GM18502 (cell line): ENCODE measurements around the gene UBIAD1.
"Not testable (repeated sequence)": the region's sequence is repeated elsewhere in the genome, so short reads cannot be mapped to it uniquely, and the experiment has no call there.

ENCODE experiments used
- ATAC-seq: cut with Tn5 transposase; IDR thresholded peaks from one replicate; pipeline ENCODE4 v1.9.1; 2021; ENCODE audit warnings: mild to moderate bottlenecking; ENCODE audit not compliant: unreplicated experiment, poor library complexity

UBIAD1 gene

DNA sequence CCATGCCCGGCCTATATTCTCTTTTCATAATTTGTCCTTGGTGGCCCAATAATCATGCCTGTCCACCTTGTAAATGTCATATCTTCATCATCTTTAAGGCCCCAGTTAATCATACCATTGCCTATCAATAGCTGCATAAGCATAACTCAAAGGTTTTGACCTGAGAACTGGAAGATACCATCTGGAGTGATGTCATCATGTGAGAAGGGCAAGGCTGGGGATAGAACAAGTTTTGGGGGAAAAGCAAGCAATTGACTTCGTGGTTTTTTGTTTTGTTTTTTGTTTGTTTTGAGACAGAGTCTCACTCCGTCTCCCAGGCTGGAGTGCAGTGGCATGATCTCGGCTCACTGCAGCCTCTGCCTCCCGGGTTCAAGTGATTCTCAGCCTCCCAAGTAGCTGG is 6.2 kb downstream of the UBIAD1 start:
- no peak for ATAC-seq

DNA sequence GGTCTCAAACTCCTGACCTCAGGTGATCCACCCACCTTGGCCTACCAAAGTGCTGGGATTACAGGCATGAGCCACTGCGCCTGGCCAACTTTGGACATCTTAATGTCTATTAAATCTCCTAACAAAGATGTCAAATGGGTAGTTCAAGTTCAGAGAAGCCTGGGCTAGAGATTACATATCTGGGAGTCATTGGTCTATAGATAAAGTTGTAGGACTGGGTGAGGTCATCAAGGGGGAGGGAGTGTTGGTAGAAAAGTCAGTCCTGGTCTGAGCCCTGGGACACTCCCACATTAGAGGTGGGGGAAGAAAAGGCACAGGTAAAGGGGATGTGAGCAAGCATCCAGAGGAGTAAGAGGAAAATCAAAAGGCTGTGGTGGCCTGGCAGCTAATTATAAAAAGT is 6.6 kb downstream of the UBIAD1 start:
- no peak for ATAC-seq

DNA sequence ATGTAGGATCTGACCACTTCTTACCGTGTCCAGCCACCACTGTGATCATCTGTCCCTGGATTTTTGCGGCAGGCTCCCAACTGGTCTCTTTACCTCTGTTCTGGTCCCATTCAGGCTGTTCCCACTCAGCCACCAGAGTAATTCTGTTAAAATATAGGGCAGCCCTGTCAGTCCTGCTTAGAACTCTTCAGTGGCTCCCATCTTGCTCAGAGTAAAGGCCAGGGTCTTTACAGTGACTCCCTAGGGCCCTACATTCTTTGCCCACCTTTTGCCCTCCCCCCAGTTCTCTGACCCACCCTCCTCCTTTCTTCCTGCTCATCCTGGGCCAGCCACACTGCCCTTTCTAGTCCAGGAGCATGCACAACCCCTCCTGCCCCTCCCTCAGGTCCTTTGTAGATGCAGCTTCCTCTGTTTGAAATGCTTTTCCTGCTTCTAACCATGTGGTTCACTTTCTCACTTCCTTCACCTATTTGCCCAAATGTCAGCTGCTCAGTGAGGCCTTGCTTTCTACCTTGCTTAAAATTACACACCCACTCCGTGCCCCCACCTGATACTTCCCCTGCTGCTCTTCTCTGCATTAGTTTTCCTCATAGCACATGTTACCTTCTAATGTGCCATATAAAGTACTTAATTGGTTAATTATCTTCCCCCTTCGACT is 7.8 kb downstream of the UBIAD1 start:
- ATAC-seq = peak; percentile 50

DNA sequence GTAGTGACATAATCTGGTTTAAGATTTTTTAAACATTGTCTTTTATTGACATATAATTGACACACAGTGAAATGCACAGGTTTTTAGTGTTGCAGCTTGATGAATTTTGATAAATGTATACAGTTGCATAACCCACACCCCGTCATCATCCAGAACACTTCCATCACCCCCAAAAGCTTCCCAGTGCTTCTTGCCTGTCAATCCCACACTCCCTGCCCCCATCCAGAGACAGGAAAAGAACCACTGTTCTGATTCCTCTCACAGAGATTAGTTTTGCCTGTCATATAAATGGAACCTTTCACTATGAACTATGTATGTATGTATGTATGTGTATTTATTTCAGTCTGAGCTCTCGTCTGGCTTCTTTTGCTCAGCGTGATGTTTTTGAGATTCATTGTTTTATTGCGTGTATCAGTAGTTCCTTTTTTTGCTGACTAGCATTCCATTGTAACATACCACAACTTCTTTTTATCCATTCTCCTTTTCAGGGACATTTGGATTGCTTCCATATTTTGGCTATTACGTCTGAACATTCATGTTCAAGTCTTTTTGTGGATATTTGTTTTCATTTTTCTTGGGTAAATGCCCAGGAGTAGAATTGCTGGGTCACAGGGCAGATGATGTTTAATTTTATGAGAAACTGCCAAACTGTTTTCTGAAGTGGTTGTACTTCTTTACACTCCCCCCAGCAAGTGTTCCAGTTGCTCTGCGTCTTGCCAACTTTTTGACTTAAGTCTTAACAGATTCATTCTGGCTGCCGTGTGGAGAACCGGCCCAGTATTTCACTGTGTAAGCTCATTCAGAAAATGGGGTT is 8.7 kb downstream of the UBIAD1 start:
- ATAC-seq = no peak

DNA sequence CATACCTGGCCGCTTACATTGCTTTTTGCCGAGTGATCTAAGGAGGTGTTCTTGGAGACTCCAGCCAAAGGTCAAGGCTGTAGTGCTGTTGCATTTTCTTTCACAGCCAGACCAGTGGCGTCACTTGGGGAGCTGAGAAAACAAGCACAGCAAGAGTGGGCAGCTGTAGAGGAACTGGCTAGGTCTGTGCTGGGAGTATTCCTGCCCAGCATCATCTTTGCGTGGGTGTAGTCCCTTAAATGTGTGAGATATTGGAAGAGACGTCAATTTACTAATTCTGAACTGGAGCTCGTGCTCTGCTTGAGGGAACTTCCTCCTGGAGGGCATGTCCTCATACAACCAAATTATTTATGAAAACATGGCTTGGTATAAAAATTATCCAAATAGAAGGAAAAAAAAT is 10.2 kb downstream of the UBIAD1 start:
- no peak for ATAC-seq

DNA sequence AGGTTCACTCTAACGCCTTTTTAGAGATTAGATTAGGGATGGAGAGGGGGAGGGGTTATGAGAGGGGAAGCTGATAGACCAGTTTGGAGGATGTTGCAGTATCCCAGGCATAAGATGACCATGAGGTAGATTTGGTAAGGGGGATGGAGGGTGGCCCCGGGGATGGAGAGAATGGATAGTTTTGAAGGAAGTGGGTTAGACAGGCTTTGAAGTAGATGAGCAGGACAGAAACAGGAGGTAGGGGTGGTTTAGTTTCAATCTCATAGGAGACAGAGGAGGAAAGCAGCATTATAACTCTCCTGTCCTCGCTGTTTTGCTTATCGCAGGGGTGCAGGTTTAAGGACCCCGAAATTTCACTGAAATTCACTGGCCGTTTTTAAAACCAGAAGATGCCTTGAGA is 11.8 kb downstream of the UBIAD1 start:
- ATAC-seq = no peak

DNA sequence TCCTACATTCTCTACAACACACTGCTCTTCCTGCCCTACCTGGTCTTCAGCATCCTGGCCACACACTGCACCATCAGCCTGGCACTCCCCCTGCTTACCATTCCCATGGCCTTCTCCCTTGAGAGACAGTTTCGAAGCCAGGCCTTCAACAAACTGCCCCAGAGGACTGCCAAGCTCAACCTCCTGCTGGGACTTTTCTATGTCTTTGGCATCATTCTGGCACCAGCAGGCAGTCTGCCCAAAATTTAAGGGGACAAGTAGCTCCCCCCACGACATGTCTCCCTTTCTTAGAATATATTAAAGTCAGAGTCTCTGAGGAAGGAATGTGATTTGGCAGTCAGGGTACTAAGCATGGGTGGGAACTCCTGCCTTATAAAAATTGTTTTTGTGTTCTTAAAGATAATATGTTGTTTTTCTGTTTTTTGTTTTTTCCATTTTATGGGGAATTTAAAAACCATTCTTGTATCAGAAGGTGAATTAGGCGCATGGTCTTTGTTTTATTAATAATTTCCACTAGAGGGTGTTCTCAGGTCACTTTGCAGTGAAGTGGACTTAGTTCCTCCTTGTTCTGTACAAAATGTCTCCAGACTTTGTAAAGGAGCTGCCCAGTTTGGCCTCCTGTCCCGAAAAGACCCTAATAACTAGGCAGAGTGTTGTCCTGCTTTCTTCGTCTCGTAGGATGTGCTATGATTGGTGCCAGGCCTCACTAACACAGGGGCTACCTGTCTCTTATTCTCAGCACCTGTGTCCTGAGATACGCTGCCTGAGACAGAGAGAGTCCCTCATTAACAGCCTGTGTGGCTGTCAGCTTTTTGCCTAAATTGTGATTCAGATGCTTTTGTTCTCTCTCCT is 13.1 kb downstream of the UBIAD1 start:
- no peak for ATAC-seq

DNA sequence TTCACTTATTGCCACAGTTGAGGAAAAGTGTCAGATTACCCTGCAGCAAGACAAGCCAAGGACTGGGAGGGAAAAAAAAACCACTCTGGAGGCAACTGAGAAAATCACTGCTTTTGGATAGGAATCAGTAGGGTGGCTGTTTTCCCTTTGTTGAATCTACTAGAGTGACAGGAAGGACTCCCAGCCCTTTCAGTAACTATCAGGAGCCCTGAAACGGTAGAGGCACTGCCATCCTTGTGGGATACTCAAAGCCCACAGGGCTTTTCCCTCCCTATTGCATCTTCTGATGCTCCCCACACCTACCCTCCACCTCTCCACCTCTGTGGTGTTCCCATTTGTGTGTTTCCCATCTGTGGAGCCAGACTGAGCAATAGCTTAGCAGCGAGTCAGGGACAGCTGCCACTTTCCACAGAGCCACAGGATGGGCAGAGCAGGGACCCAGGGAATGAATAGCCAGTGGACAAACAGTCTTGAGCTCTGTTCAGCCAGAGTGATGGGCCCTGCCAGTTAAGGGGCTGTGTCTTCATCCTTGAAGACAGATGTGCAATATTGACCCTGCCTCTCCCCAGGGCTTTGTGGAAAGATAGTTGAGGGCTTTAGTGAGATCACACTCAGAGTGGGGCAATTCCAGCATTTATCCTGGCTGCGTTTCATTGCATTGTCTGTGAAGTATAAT is 13.9 kb downstream of the UBIAD1 start:
- ATAC-seq = no peak

DNA sequence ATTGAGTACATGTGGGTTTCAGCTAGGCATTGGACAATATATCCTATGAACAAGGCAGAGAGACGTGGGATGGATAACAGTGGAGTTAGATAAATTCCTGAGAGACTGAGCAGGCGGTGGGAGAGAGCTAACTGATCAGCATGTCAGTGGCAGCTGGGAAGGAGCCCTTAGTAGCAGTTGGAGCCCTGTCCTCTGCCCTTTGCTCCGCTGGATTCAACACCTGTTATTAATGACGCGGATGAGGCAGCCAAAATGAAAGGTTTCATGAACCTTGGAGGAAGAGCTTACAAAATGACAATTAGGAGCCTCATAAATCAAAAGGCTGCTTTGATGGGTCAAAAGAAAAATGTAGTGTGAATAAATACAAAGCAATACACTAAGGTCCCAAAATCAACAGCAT is 16.1 kb downstream of the UBIAD1 start:
- no peak for ATAC-seq

DNA sequence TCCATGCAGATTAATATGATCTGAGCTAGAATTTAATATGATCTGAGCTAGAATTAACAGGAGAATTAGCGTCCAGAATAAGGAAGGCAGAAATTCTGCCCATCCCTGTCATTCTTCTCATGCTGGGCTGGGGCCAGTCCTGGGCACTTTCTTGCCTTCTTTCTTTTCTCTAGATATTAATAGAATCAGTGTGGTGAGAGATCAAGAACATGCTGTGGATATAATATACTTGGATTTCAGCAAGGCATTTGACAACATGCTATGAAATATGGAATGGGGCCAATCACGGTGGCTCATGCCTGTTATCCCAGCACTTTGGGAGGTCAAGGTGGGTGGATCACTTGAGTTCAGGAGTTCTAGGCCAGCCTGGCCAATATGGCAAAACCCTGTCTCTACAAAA is 18.1 kb downstream of the UBIAD1 start:
- ATAC-seq = no peak

DNA sequence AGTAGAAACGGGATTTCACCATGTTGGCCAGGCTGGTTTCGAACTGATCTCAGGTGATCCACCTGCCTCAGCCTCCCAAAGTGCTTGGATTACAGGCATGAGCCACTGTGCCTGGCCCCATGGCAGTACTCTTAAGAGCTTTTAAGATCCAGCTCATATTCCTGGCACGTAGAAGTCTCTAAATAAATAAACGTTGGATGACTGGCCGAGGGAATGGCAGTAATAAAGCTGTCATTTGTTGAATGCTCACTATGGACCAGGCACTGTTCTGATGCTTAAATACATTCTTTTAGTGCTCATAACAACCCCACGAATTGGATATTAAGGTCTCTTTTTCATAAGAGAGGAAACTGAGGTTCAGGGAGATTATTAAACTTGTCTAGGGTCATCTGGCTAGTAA is 20.9 kb downstream of the UBIAD1 start:
- ATAC-seq = no peak

DNA sequence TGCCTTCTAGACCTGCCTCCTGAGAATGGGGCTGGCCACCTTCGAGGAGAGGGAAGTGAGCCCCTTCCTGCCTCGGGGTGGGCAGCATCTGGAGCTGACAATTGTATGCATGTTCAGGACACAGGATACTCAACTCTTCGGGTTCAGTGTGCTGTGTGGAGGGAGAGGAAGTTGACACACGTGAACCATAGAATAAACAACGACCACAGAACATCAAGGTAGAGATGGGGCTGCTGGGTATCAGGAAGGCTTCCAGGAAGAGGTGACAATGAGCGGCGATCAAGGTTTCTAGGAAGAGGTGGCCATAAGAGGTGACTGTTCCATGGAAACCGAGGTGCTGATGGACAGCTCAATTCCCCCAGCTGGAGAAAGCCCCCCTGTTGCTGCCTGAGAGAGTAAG is 22.0 kb downstream of the UBIAD1 start:
- ATAC-seq = no peak

DNA sequence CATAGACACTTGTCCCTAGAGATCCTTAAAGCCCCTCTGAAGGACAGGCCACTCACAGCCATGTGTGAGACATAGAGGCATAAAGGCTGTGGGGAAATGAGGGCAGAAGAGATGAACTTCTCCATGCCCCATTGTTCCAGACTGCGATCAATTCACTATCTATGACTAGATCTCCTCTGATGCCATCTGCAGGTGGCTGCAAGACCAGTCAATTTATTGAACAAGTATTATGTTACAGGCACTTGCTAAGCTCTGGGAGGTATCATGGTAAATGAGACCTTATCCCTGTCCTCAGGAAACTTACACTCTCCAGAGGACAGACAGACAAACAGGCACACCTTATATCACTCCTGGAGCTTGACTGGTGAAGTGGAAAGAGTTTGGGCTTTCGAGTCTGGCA is 22.9 kb downstream of the UBIAD1 start:
- no peak for ATAC-seq

DNA sequence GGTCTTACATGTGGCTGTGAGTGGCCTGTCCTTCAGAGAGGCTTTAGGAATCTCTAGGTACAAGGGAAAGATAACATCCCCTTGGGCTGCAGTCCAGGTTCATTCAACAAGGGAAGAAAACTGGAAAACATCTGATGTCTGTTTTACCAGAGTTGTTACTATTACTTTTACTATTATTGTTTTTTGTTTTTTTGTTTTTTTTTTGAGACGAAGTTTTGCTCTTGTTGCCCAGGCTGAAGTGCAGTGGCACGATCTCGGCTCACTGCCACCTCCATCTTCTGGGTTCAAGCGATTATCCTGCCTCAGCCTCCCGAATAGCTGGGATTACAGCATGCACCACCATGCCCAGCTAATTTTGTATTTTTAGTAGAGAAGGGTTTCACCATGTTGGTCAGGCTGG is 24.8 kb downstream of the UBIAD1 start:
- ATAC-seq = not testable (repeated sequence)

DNA sequence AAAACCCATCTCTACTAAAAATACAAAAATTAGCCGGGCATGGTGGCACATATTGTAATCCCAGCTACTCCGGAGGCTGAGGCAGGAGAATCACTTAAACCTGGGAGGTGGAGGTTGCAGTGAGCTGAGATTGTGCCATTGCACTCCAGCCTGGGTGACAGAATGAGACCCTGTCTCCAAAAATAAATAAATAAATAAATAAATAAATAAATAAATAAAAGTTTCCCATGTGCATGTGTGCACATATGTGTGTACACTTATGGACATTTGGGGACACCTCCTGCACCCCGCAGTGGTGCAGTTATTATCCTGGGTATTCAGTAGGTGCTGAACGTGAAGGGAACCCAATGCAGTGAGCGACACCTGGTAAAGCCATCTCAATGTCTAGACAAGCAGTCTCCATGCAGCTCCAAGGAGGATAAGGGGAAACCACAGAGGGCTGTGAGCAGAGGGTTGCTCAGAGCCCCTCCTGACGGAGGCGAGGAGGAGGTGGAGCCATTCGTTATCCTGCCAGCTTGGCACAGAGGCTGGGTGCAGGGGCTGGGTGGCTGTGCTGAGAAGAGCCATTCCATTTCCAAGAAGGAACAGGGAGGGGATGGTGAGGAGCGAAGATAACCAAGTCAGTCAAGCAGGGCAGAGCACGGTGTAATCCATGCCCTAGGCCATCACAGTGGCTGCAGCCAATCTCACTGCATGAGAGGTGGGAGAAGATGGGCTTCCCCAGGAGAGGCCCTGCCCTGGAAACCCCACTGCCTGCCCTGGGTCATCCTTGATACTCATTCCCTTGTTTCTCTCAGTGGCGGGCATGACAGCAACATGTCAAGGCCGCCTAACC is 25.6 kb downstream of the UBIAD1 start:
- no peak for ATAC-seq

DNA sequence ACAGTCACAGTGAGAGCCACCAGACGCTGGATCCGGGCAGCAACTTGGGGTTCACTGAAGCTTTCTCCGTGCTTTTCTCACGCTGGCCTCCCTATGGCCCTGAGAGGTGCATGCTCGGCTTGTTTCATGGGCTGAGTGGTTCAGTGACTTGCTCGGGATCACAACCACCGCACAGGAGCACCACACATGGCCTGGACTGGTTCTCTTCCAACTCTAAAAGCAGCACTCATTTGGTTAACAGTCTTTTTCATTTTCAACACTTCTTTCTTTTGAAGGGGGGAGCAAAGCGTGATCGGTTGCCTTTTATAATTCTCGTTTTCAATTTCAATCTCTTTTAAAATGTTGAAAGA is 26.2 kb downstream of the UBIAD1 start:
- no peak for ATAC-seq

DNA sequence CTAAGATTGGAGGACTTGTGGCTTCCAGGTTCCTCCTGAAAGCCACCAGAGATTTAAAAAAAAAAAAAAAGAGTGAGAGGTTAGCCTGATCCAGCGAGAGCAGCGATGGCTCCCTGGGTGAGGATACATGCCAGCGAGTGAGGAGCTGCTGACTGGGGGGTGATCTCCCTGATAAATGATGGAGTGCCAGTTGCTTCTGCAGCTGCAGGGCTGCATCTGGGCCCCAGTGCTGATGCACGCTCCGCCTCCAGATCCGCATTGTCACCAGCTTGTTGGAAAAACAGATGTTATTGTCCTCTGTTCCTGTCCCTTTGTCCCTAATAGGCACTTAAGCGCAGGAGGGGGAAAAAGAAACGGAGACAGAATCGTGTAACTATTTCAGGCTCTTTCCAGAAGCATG is 28.6 kb downstream of the UBIAD1 start:
- no peak for ATAC-seq

DNA sequence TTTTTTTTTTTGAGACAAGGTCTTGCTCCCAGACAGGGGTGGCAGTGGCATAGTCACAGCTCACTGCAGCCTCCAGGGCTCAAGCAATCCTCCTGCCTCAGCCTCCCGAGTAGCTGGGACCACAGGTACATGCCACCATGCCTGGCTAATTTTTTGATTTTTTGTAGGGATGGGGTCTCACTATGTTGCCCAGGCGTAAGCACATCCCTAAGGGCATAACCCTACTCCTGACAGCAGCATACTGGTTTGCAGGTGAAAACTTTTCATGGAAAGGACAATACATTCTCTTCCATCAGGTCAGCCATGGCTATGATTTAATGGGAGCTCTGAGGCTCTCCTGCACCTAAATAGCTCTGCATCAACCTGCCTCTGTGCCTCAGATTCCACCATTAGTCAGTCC is 29.4 kb downstream of the UBIAD1 start:
- no peak for ATAC-seq

DNA sequence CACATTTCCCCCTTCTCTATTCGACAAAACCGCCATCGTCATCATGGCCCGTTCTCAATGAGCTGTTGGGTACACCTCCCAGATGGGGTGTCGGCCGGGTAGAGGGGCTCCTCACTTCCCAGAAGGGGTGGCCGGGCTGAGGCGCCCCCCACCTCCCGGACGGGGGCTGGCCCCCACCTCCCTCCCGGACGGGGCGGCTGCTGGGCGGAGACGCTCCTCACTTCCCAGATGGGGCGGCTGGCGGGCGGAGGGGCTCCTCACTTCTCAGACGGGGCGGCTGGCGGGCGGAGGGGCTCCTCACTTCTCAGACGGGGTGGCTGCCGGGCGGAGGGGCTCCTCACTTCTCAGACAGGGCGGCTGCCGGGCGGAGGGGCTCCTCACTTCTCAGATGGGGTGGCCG is 32.5 kb downstream of the UBIAD1 start:
- not testable (repeated sequence) for ATAC-seq

DNA sequence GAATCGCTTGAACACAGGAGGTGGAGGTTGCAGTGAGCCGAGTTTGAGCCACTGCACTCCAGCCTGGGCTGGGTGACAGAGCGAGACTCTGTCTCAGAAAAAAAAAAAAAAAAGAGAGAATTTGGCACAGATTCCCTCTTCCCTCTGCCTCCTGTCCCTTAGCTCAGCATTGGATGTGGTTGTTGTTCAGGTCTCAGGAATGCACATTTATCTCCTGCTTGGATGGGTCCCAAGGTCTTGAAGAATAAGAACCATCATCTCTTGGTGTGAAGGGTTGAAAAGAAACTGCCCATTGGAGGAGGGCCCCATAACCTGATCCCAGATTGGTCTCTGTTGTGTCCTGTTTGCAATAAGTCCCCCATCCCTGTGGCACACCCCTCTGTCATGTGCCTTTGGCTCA is 34.9 kb downstream of the UBIAD1 start:
- ATAC-seq = no peak
